A549 (cell line): ENCODE measurements around the gene SNRPN.

Source experiments
- CTCF ChIP-seq: fragments of >200 bp; sonication (Bioruptor Twin); formaldehyde crosslinking; IDR thresholded peaks from 3 replicates; pipeline ENCODE4 v1.5.1; 2016
- E2F6 ChIP-seq: IDR thresholded peaks from 2 replicates; pipeline ENCODE4 v1.6.1; 2012; ENCODE audit warnings: low read depth, borderline replicate concordance
- ELK1 ChIP-seq: fragments of 150-350 bp; IDR thresholded peaks from 2 replicates; pipeline ENCODE4 v1.6.1; 2014; ENCODE audit warnings: low read depth, mild to moderate bottlenecking, low read length
- ESRRA ChIP-seq: fragments of 150-350 bp; IDR thresholded peaks from 2 replicates; pipeline ENCODE4 v1.6.1; 2014; ENCODE audit warnings: mild to moderate bottlenecking, low read length, borderline replicate concordance
- HOXB13 ChIP-seq: fragments of 250-450 bp; sonication (Bioruptor Pico); IDR thresholded peaks from 2 replicates; pipeline ENCODE4 v1.5.0; 2020; ENCODE audit warnings: low read depth, mild to moderate bottlenecking, moderate library complexity
- MAFK ChIP-seq: fragments of 450-650 bp; IDR thresholded peaks from 2 replicates; pipeline ENCODE4 v1.6.1; 2014; ENCODE audit not compliant: partially characterized antibody
- MAX ChIP-seq: IDR thresholded peaks from 2 replicates; pipeline ENCODE4 v1.6.1; 2012
- MYC ChIP-seq: IDR thresholded peaks from 2 replicates; pipeline ENCODE4 v1.6.1; 2012; ENCODE audit warnings: mild to moderate bottlenecking, inconsistent platforms, low read length, improper control_type of control experiment, borderline replicate concordance
- POLR2A ChIP-seq: IDR thresholded peaks from 2 replicates; pipeline ENCODE4 v1.6.1; 2012; ENCODE audit warnings: mild to moderate bottlenecking, low read length
- RCOR1 ChIP-seq: fragments of 150-350 bp; IDR thresholded peaks from 2 replicates; pipeline ENCODE4 v1.6.1; 2014; ENCODE audit warnings: antibody characterized with exemption, low read length, low read depth
- ZC3H11A ChIP-seq: fragments of 450-650 bp; IDR thresholded peaks from 2 replicates; pipeline ENCODE4 v1.6.1; 2014; ENCODE audit warnings: antibody characterized with exemption, mild to moderate bottlenecking

GRCh38 chr15:24955531-24955921, 739 bp downstream of the SNRPN start:
- TF ChIP-seq RCOR1 (no peak), HOXB13 (CRISPR knock-in tag) (no peak), POLR2A (0 out of 2 replicates have a peak, but pooled peaks have one; percentile 9), ZC3H11A (no peak), CTCF (no peak), MYC (no peak), ELK1 (no peak), E2F6 (no peak), ESRRA (no peak), MAFK (no peak), MAX (no peak; the same call in 1 of the 2 replicates)
